CD4-positive, alpha-beta T cell (primary cell): ENCODE data around the gene TBPL2. TPM values are rescaled to one million over a fixed set of nuclear protein-coding genes. Genes with fewer than 3 reads are reported as not detected.

Experiments
- ATAC-seq: fragments of 200-7000 bp; cut with Tn5 transposase; one replicate; pipeline ENCODE4 v1.10.0; 2022; ENCODE audit warnings: mild to moderate bottlenecking; ENCODE audit not compliant: poor library complexity
- CTCF ChIA-PET: fragments of 350-600 bp; sonication (Branson Sonifier 250); formaldehyde crosslinking; loops from one replicate; lab custom pipeline; 2021; ENCODE audit warnings: antibody characterized with exemption, inconsistent platforms; lab: Charles Lee
- POLR2A ChIA-PET: fragments of 350-600 bp; sonication (Branson Sonifier 250); formaldehyde crosslinking; loops from one replicate; lab custom pipeline; 2021; ENCODE audit warnings: antibody characterized with exemption, inconsistent platforms; lab: Charles Lee
- DNase-seq, 14 experiments: peaks; one replicate each; pipeline ENCODE4 v3.0.0-alpha.2; 2013 to 2020; ENCODE audit warnings: mixed read lengths in 2 of 14
- H3K27ac ChIP-seq, 2 donors: one replicate each; pipeline versions ENCODE4 v1.5.1 to v1.7.0; 2013; ENCODE audit warnings: low read length in 2 of 2, low read depth in 1 of 2, mild to moderate bottlenecking in 1 of 2
- H3K27me3 ChIP-seq, 2 experiments: 1 replicate in 1 of 2; 2 replicates in 1 of 2; pipeline versions ENCODE4 v1.6.1 to v1.7.0; 2013; ENCODE audit warnings: low read length in 2 of 2, control low read depth in 1 of 2, mild to moderate bottlenecking in 1 of 2, moderate library complexity in 1 of 2; ENCODE audit not compliant: insufficient read depth in 2 of 2, control insufficient read depth in 1 of 2
- H3K36me3 ChIP-seq: one replicate; pipeline ENCODE4 v1.6.1; 2013; ENCODE audit warnings: low read length, control low read depth; ENCODE audit not compliant: insufficient read depth
- H3K4me1 ChIP-seq: one replicate; pipeline ENCODE4 v1.6.1; 2013; ENCODE audit warnings: low read length, control low read depth; ENCODE audit not compliant: insufficient read depth
- H3K4me3 ChIP-seq: one replicate; pipeline ENCODE4 v1.5.1; 2013; ENCODE audit warnings: mild to moderate bottlenecking, low read length, moderate library complexity
- H3K9me3 ChIP-seq, 2 experiments: 1 replicate in 1 of 2; 2 replicates in 1 of 2; pipeline versions ENCODE4 v1.6.1 to v1.7.0; 2013; ENCODE audit warnings: low read length in 2 of 2, mild to moderate bottlenecking in 2 of 2, control low read depth in 1 of 2, moderate library complexity in 1 of 2; ENCODE audit not compliant: control insufficient read depth in 1 of 2, insufficient read depth in 1 of 2
- H3K27ac Mint-ChIP-seq: one replicate; pipeline ENCODE4 v1.8.0; 2020; ENCODE audit warnings: mixed read lengths
- H3K27me3 Mint-ChIP-seq: one replicate; pipeline ENCODE4 v1.8.0; 2021; ENCODE audit warnings: mixed read lengths
- H3K36me3 Mint-ChIP-seq: one replicate; pipeline ENCODE4 v1.8.0; 2021; ENCODE audit warnings: low read depth, mixed read lengths
- H3K4me1 Mint-ChIP-seq: one replicate; pipeline ENCODE4 v1.8.0; 2021; ENCODE audit warnings: low read depth, mixed read lengths
- H3K4me3 Mint-ChIP-seq: one replicate; pipeline ENCODE4 v1.8.0; 2020; ENCODE audit warnings: mild to moderate bottlenecking, mixed read lengths
- H3K9me3 Mint-ChIP-seq: one replicate; pipeline ENCODE4 v1.8.0; 2020; ENCODE audit warnings: mixed read lengths
- CTCF ChIP-seq: fragments of 200-600 bp; IDR thresholded peaks from one replicate; pipeline ENCODE4 v1.8.0; 2022; ENCODE audit warnings: antibody characterized with exemption, mild to moderate bottlenecking
- intact Hi-C, 2 experiments: fragments of 100-400 bp; cut with DNase I in 1 of 2; cut with micrococcal nuclease in 1 of 2; formaldehyde crosslinking; loops; one replicate each; pipeline versions ENCODE4 v1.15.1 to v1.9.0; 2023 to 2025; cut with DNase I, micrococcal nuclease
- total RNA-seq, 174 experiments: library from RNA in 2 of 174; stranded (reverse) in 2 of 174; gene quantifications; one replicate each; pipeline ENCODE4 v1.2.3 and lab custom pipeline; 2021 to 2026

TBPL2 gene
- total RNA-seq, 2 experiments from 2014 or later = not detected

GRCh38 chr14:55430024-55430690 lies 10.3 kb downstream of the TBPL2 start:
- Mint-ChIP-seq H3K27ac (peak overlapping the region; percentile 59), H3K36me3 (no peaks in the 10 kb centered on the region), H3K27me3 (no peaks in the 10 kb centered on the region), H3K9me3 (no peaks in the 10 kb centered on the region), H3K4me3 (no peak overlapping the region), H3K4me1 (peaks cover 42% of the 10 kb centered on the region)
- peak; percentile 58 for TF ChIP-seq CTCF
- Histone ChIP-seq H3K27me3 (no peaks in the 10 kb centered on the region), H3K27ac (peak overlapping the region in 1 of 2 donors; percentile 13), H3K4me3 (no peak overlapping the region), H3K4me1 (peaks cover 26% of the 10 kb centered on the region), H3K9me3 (no peaks in the 10 kb centered on the region), H3K36me3 (no peaks in the 10 kb centered on the region)
- POLR2A ChIA-PET = interaction anchor here (0.6 to 0.7 kb wide), 2 partner anchors 126 to 233 kb away, joined by 3 read pairs; no protein-coding TSS in a partner anchor
- DNase-seq (peak in 11 of 14 experiments; percentile 4 to 85 (median 48)), ATAC-seq (peak; percentile 97)
- intact Hi-C loops = loop anchor here (1.0 to 10.0 kb wide), 7 partner anchors 78 to 1145 kb away; partner anchors contain the start of genes FBXO34 (in 2 of the 2) and TMEM260 (in 1 of the 2)
- CTCF ChIA-PET = interaction anchor here (1.0 to 1.3 kb wide), 2 partner anchors 16 to 159 kb away, joined by 3 to 5 read pairs; partner anchors contain the start of gene FBXO34

- ATAC-seq = no peak
- no peak for DNase-seq
- CTCF ChIA-PET = interaction anchor here (0.7 to 1.3 kb wide), 6 partner anchors 11 to 214 kb away, joined by 3 to 5 read pairs (median 3); no protein-coding TSS in a partner anchor
- Histone ChIP-seq H3K4me3 (no peak overlapping the region), H3K4me1 (peaks cover 9% of the 10 kb centered on the region), H3K27me3 (no peaks in the 10 kb centered on the region), H3K27ac (no peak overlapping the region), H3K9me3 (no peaks in the 10 kb centered on the region), H3K36me3 (no peaks in the 10 kb centered on the region)
- Mint-ChIP-seq H3K27ac (no peak overlapping the region), H3K27me3 (no peaks in the 10 kb centered on the region), H3K36me3 (no peaks in the 10 kb centered on the region), H3K4me1 (peaks cover 15% of the 10 kb centered on the region), H3K9me3 (no peaks in the 10 kb centered on the region), H3K4me3 (no peak overlapping the region)
- POLR2A ChIA-PET = interaction anchor here (1.2 kb wide), 1 partner anchor 97 kb away, joined by 3 read pairs; no protein-coding TSS in a partner anchor
- TF ChIP-seq CTCF = no peak
- intact Hi-C loops = loop anchor here in 1 of 2 experiments (5.0 kb wide), 1 partner anchor 335 kb away; no protein-coding TSS in a partner anchor
Measured at GRCh38 chr14:55427439-55427838, 13.0 kb downstream of the TBPL2 start.

- H3K4me1 Mint-ChIP-seq = peaks cover 14% of the 10 kb centered on the region
- no peak overlapping the region for H3K27ac Mint-ChIP-seq
Measured at GRCh38 chr14:55426891-55427290, 13.5 kb downstream of the TBPL2 start.

More at GRCh38 chr14:55426891-55427290, 13.5 kb downstream of the TBPL2 start:
- H3K9me3 Mint-ChIP-seq = no peaks in the 10 kb centered on the region
- ATAC-seq (no peak), DNase-seq (no peak)
- no peak overlapping the region for H3K4me3 Mint-ChIP-seq
- Histone ChIP-seq H3K27ac (no peak overlapping the region), H3K4me3 (no peak overlapping the region), H3K36me3 (no peaks in the 10 kb centered on the region), H3K27me3 (no peaks in the 10 kb centered on the region), H3K9me3 (no peaks in the 10 kb centered on the region), H3K4me1 (peaks cover 9% of the 10 kb centered on the region)
- POLR2A ChIA-PET = interaction anchor here (0.6 to 1.2 kb wide), 2 partner anchors 8 to 96 kb away, joined by 3 to 6 read pairs; no protein-coding TSS in a partner anchor
- CTCF ChIA-PET = interaction anchor here (0.7 to 1.3 kb wide), 5 partner anchors 10 to 213 kb away, joined by 3 to 5 read pairs (median 3); no protein-coding TSS in a partner anchor
- intact Hi-C loops = loop anchor here in 1 of 2 experiments (5.0 kb wide), 1 partner anchor 335 kb away; no protein-coding TSS in a partner anchor
- H3K27me3 Mint-ChIP-seq = no peaks in the 10 kb centered on the region
- TF ChIP-seq CTCF = no peak
- H3K36me3 Mint-ChIP-seq = no peaks in the 10 kb centered on the region
